HEK293 (cell line): ENCODE measurements around the gene SGMS1.
A peak's percentile ranks its signal among the peaks of the same experiment; 100 is the strongest.

Source experiments
- AEBP2 ChIP-seq: fragments of 450-650 bp; formaldehyde crosslinking; IDR thresholded peaks from 2 replicates; pipeline ENCODE4 v1.5.1; 2016; ENCODE audit warnings: missing biosample characterization, missing genetic modification characterization, borderline replicate concordance
- FEZF1 ChIP-seq: fragments of 450-650 bp; formaldehyde crosslinking; IDR thresholded peaks from 2 replicates; pipeline ENCODE4 v1.5.1; 2016; ENCODE audit warnings: missing biosample characterization, missing genetic modification characterization
- GLI4 ChIP-seq: fragments of 450-650 bp; formaldehyde crosslinking; IDR thresholded peaks from 2 replicates; pipeline ENCODE4 v1.5.1; 2016; ENCODE audit warnings: missing biosample characterization, missing genetic modification characterization
- KLF10 ChIP-seq: fragments of 450-650 bp; IDR thresholded peaks from 2 replicates; pipeline ENCODE4 v1.5.1; 2018; ENCODE audit warnings: missing biosample characterization, mild to moderate bottlenecking, missing genetic modification characterization
- OSR2 ChIP-seq: fragments of 450-650 bp; formaldehyde crosslinking; IDR thresholded peaks from 2 replicates; pipeline ENCODE4 v1.5.1; 2016; ENCODE audit warnings: missing biosample characterization, missing genetic modification characterization
- OVOL3 ChIP-seq: fragments of 450-650 bp; formaldehyde crosslinking; IDR thresholded peaks from 2 replicates; pipeline ENCODE4 v1.5.1; 2016; ENCODE audit warnings: missing biosample characterization, missing genetic modification characterization
- PRDM10 ChIP-seq: fragments of 450-650 bp; formaldehyde crosslinking; IDR thresholded peaks from 2 replicates; pipeline ENCODE4 v1.5.1; 2016; ENCODE audit warnings: missing biosample characterization, missing genetic modification characterization
- PRDM4 ChIP-seq: fragments of 450-650 bp; formaldehyde crosslinking; IDR thresholded peaks from 2 replicates; pipeline ENCODE4 v1.5.1; 2017; ENCODE audit warnings: missing biosample characterization, missing genetic modification characterization
- PRDM6 ChIP-seq: fragments of 450-650 bp; formaldehyde crosslinking; IDR thresholded peaks from 2 replicates; pipeline ENCODE4 v1.5.1; 2017; ENCODE audit warnings: missing biosample characterization, missing genetic modification characterization
- SALL2 ChIP-seq: fragments of 450-650 bp; formaldehyde crosslinking; IDR thresholded peaks from 2 replicates; pipeline ENCODE4 v1.5.0; 2017; ENCODE audit warnings: missing biosample characterization, mild to moderate bottlenecking, missing genetic modification characterization, borderline replicate concordance
- SP7 ChIP-seq: fragments of 450-650 bp; formaldehyde crosslinking; IDR thresholded peaks from 2 replicates; pipeline ENCODE4 v1.5.1; 2016; ENCODE audit warnings: missing biosample characterization, missing genetic modification characterization
- TCF7L2 ChIP-seq: IDR thresholded peaks from 2 replicates; pipeline ENCODE4 v1.6.1; 2011; ENCODE audit warnings: low read depth, mild to moderate bottlenecking, inconsistent platforms, low read length, moderate library complexity, borderline replicate concordance
- TRIM28 ChIP-seq: IDR thresholded peaks from 2 replicates; pipeline ENCODE4 v1.6.1; 2011; ENCODE audit warnings: low read length, control low read depth, borderline replicate concordance
- ZBTB17 ChIP-seq: fragments of 450-650 bp; formaldehyde crosslinking; IDR thresholded peaks from 2 replicates; pipeline ENCODE4 v1.5.1; 2016; ENCODE audit warnings: missing biosample characterization, missing genetic modification characterization
- ZBTB48 ChIP-seq: fragments of 450-650 bp; formaldehyde crosslinking; IDR thresholded peaks from 2 replicates; pipeline ENCODE4 v1.5.1; 2016; ENCODE audit warnings: missing biosample characterization, missing genetic modification characterization
- ZNF169 ChIP-seq: fragments of 450-650 bp; formaldehyde crosslinking; IDR thresholded peaks from 2 replicates; pipeline ENCODE4 v1.5.1; 2016; ENCODE audit warnings: missing biosample characterization, missing genetic modification characterization
- ZNF24 ChIP-seq: fragments of 450-650 bp; formaldehyde crosslinking; IDR thresholded peaks from 2 replicates; pipeline ENCODE4 v1.5.1; 2016; ENCODE audit warnings: missing biosample characterization, missing genetic modification characterization
- ZNF785 ChIP-seq: fragments of 450-650 bp; formaldehyde crosslinking; IDR thresholded peaks from 2 replicates; pipeline ENCODE4 v1.5.1; 2016; ENCODE audit warnings: missing biosample characterization, missing genetic modification characterization
- ZNF837 ChIP-seq: fragments of 450-650 bp; formaldehyde crosslinking; IDR thresholded peaks from 2 replicates; pipeline ENCODE4 v1.5.1; 2016; ENCODE audit warnings: missing biosample characterization, missing genetic modification characterization
- ZSCAN23 ChIP-seq: fragments of 450-650 bp; formaldehyde crosslinking; IDR thresholded peaks from 2 replicates; pipeline ENCODE4 v1.5.1; 2016; ENCODE audit warnings: missing biosample characterization, missing genetic modification characterization
- ZSCAN30 ChIP-seq: fragments of 450-650 bp; IDR thresholded peaks from 2 replicates; pipeline ENCODE4 v1.5.1; 2018; ENCODE audit warnings: missing biosample characterization, mild to moderate bottlenecking, missing genetic modification characterization, moderate library complexity
- ZXDB ChIP-seq: fragments of 450-650 bp; formaldehyde crosslinking; IDR thresholded peaks from 2 replicates; pipeline ENCODE4 v1.5.1; 2016; ENCODE audit warnings: missing biosample characterization, missing genetic modification characterization

SGMS1 gene

GRCh38 chr10:50605269-50605950, 18.3 kb downstream of the SGMS1 start (continued):
- TF ChIP-seq KLF10 (peak; percentile 89), SP7 (tag by site-specific recombination) (peak; percentile 45; the same call in 1 of the 2 replicates), GLI4 (tag by site-specific recombination) (no peak), TRIM28 (peak; percentile 49; the same call in 1 of the 2 replicates), ZXDB (tag by site-specific recombination) (peak; percentile 86), OSR2 (tag by site-specific recombination) (peak; percentile 62), ZSCAN30 (tag by site-specific recombination) (peak; percentile 27; the same call in 1 of the 2 replicates), ZNF24 (0 out of 2 replicates have a peak, but pooled peaks have one; percentile 21), FEZF1 (tag by site-specific recombination) (peak; percentile 90), ZNF169 (tag by site-specific recombination) (no peak), PRDM10 (tag by site-specific recombination) (peak; percentile 41; the same call in 1 of the 2 replicates), ZNF837 (tag by site-specific recombination) (no peak), ZBTB48 (tag by site-specific recombination) (0 out of 2 replicates have a peak, but pooled peaks have one; percentile 31), SALL2 (tag by site-specific recombination) (no peak), AEBP2 (tag by site-specific recombination) (no peak), ZSCAN23 (tag by site-specific recombination) (no peak), PRDM6 (tag by site-specific recombination) (peak; percentile 91), OVOL3 (peak; percentile 99), PRDM4 (tag by site-specific recombination) (peak; percentile 63), TCF7L2 (peak; percentile 57; the same call in 1 of the 2 replicates), ZBTB17 (tag by site-specific recombination) (peak; percentile 58), ZNF785 (no peak)
- TF ChIP-seq, all 188 proteins: peak for 25
